CD1c-positive myeloid dendritic cell (primary cell): ENCODE results near the gene FCRL5.
A peak's percentile ranks its signal among the peaks of the same experiment; 100 is the strongest.
"Not testable (repeated sequence)": the region's sequence is repeated elsewhere in the genome, so short reads cannot be mapped to it uniquely, and the experiment has no call there.

ENCODE experiments used
- DNase-seq: peaks from one replicate; pipeline ENCODE4 v3.0.0-alpha.2; 2016; ENCODE audit errors: extremely low spot score

Gene FCRL5

DNA sequence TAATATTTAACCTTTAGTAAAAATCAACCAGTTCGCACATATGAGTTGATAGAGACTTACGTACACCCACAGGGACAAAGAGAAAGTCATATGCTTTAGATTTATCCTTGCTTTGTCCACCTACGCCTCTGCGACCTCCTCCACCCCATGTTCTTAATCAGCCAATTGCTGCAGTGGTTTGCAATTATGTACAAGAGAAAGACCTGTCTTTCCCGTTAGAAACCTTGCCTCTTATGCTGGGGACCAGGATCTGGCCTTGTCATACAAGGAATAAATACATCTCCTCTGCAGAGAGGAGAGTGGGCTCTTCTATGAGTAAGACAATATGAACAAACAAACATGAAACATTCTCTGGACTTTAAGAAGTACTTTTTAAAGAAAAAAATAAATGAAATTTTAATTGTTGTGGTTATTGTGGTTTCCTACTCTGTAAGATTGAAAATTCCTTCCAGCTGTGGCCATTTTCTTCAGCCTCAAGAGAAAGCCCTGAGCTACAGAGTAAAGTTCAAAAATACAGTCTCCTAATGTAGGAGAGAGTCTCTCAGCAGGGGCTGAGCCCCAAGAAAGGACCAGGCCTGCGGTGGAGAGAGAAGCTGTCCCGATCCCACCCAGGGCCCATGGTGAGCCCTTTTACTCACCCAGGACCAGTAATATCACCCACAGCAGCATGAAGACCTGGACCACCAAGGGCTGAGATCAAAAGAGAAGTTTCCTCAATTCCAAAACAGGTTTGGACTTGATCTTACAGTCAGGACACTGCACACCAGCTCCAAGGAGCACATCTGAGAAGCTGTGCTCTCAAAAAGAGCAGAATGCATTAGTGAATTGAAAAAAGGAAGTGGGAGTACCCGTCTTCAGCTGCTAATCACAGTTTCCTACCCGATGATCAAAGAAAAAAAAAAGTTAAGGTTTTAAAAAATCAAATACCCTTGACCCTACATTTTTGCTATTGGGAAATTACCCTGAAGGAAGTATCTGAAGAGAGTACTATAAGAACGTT is at the start of gene FCRL5:
TSS of gene FCRL5 (minus strand) at position 822 of the 1,000 bp plus-strand sequence. CDS start at position 669, 153 bp downstream.
- DNase-seq = no peak

DNA sequence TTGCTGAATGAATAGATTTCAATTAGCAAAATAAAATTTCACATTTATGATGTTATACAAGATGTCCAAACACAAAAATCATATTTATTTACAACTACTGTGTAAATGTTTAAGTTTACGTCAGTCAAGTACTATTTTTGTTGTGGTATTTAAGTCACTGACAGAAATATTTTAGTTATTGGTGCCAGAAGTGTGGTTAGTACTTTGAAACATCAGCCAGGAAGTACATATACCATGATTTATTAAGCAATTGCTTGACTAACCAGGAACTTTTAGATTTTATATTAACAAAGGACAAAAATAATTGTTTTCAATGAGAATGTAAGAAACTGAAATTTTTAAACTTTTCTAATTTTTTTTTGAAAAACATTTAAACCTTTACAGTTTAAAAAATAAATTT is 47.9 kb upstream of the FCRL5 start:
- no peak for DNase-seq

DNA sequence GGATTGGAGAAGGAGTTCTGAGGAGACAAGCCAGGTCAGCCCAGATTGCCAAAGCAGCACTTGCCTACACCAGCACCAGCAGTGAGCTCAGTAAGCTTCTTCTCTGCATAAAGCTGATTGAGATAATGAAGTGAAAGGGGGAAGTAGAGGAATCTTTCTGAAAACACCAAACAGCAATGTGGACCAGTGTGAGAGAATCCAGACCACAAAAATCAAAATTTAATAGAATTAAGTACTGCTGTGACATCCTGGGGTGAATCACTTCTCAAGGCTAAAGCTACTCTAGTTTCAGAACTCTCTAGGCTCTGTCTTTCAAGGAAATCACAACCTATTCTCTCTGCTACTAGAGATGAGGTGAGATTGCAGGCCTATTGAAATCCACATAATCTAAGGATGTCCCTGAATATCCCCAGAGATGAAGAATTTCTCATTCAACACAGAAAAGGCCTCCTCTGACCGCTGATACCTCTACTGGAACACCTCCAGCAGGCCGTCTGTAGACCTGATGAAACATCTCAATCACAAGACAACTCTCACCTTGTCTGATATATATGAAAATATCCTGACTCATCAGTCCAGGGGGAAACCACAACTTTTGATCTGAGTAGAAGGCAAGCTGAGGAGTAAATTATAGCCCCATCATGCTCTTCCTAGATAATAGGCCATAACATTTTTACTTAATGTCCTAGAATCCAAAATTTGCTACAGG is 45.8 kb upstream of the FCRL5 start, which contains the start of gene FCRL4:
TSS of gene FCRL4 (minus strand) at position 127 of the 709 bp plus-strand sequence. CDS start 141 bp downstream, outside the sequence.
- DNase-seq = no peak

GRCh38 chr1:157596384-157596783 is 44.1 kb upstream of the FCRL5 start:
- DNase-seq = no peak

- DNase-seq = peak; percentile 16
Measured at GRCh38 chr1:157595356-157595755, 43.0 kb upstream of the FCRL5 start.

DNA sequence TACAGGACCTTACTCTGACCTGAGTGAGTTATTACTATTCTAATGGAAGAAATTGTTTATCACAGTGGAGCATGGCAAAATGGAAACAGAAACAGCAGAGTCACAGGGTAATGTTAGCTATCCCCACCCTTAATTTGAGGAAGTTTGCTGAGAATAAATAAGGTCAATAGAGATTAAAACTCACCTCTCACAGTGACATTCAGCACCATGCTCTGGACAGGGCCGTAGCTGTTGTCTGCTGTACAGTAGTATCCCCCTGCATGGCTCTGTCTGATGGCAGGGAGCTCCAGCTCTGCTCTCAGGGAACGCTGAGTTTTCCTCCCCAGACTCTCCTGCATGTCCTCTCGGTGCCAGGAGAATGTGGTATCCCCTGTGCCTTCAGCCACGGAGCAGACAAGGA is 33.7 kb upstream of the FCRL5 start:
- no peak for DNase-seq

GRCh38 chr1:157584503-157584902 is 32.2 kb upstream of the FCRL5 start:
- DNase-seq = no peak

- no peak for DNase-seq
Measured at GRCh38 chr1:157580828-157581210, 28.5 kb upstream of the FCRL5 start.

- DNase-seq = peak; percentile 72
Measured at GRCh38 chr1:157580179-157580827, 28.0 kb upstream of the FCRL5 start.

DNA sequence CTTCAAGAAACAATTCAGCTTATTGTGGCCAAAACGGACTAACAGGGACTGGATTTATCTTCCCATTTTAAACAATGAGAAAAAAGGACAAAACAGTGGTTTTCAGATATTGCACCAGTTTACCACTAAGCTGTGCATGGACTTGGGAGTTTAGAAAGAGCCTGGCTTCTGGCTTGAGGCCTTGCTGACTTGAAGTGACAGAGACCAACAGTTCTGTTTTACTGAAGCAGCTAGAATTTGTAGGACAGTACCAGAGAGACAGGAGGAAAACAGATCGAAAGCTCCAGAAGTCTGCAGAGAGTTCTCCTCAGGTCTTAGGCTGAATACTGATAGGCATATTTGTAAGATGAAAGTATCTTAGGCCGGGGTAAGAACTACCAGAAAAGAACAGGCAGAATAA is 25.1 kb upstream of the FCRL5 start:
- DNase-seq = no peak

GRCh38 chr1:157575744-157576143 is 23.4 kb upstream of the FCRL5 start:
- no peak for DNase-seq

DNA sequence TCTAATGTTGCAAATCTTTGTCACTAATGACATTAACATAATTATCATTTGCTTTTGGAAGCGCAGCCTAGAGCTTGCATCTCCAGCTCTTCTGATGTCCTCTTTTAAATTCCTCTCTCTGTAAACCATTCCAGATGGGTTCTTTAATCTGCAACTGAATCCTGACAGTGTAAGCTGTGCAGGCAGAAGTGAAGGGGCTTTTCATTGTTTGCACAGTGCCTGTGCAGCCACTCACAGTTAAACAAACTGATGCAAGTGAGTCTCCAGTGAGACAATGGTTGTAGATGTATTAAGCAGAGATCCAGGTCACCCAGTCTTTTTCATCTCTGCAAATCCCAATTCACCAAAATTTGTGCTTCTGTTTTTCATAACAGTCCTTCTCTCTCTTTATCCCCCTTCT is 22.5 kb upstream of the FCRL5 start:
- no peak for DNase-seq

DNA sequence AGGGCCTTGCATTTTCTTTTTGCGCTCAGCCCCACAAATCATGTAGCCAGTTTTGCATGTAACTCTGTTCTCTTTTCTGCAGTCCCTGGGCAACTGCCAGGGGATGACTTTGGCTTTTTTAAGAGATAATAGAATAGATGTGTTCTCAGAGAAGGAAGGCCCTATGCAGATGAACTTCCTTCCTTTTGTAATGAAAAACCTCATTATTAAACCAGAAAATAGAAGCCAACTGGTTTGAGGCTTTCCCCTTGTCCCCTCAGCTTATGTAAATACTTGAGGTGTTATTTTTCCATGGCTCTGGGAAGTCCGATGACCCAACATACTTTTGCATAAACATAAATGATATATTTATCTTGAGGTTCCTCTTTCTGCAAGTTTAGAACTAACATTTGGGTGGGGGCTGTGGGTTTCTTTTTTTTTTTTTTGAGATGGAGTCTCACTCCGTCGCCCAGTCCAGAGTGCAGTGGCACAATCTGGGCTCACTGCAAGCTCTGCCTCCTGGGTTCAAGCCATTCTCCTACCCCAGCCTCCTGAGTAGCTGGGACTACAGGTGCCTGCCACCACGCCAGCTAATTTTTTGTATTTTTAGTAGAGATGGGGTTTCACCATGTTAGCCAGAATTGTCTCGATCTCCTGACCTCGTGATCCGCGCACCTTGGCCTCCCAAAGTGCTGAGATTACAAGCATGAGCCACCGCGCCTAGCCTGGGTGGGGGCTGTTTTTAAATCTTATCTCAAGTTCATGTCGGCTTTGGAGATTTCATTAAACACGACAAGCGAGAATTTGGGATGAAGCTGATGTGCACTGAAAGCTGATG is 14.4 kb upstream of the FCRL5 start:
- DNase-seq = peak; percentile 17

GRCh38 chr1:157562515-157562914 is 10.2 kb upstream of the FCRL5 start:
- no peak for DNase-seq

DNA sequence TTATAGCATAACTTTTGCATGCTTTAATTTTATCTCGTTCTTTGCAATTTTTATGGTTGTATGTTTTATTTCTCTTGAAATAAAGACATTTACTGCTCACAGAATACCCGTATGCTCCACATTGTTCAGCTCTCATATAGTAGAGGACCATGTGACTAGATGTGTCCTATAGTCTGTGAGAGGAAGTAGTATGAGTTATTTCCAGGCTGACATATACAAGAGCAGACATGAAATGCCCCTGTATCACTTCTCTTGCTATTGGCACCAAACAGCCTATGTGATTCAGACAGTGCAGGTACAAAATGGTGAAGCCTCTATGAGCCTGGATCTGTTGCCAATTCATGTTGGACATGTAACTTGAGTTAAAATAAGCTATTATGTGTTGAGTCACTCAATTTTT is 5.8 kb upstream of the FCRL5 start:
- DNase-seq = no peak

- not testable (repeated sequence) for DNase-seq
Measured at GRCh38 chr1:157548081-157548480, 4.2 kb downstream of the FCRL5 start.

GRCh38 chr1:157542676-157543075 is 9.6 kb downstream of the FCRL5 start:
- DNase-seq = no peak

DNA sequence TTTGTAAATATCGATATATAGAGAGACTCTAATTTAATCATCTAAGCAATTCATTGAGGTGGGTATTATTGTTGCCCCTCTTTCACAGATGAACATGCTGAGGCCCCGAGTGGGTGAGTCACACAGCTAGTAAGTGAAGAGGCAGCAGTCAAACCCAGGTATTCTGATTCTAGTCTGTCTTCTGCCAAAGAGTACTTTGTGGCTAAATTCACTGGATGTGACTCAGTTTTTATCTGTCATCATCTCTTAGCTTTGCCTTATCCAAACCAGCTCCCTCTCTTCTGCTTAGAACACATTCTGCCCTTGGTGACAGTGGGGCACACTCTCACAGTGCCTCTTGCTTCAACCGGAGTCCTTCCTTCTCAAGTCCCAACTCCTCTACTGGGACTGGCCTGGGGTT is 11.5 kb downstream of the FCRL5 start:
- no peak for DNase-seq

GRCh38 chr1:157540160-157540748 is 12.1 kb downstream of the FCRL5 start:
- no peak for DNase-seq

DNA sequence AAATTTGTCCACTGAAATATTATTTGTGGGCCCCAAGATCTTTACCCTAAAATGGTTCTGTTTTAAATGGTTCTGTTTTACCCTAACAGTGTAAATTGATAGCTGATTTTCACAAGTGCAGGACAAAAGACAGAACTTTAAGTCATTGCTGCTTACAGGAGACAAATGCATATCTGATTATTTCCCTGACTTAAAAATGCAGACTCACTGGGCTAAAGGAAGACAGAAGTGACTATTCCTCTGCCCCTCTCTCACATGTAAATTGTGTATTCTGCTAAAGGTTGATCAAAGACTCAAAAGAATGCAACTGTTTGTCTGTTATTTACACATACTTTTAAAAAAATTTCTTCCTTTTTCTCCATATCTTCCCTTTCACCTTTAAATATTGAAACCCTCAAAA is 12.7 kb downstream of the FCRL5 start:
- DNase-seq = no peak

- DNase-seq = no peak
Measured at GRCh38 chr1:157532569-157532968, 19.7 kb downstream of the FCRL5 start.
